HEK293 (cell line): ENCODE results near the gene SMIM29.

Experiments
- CTCF ChIA-PET: fragments of 350-600 bp; formaldehyde crosslinking; extraction: SDS; loops from one replicate; lab custom pipeline; 2021; ENCODE audit warnings: antibody characterized with exemption; lab: Yijun Ruan, JAX
- POLR2A ChIA-PET: fragments of 300-600 bp; formaldehyde crosslinking; extraction: SDS; loops from one replicate; lab custom pipeline; 2020; ENCODE audit warnings: antibody characterized with exemption, inconsistent platforms; lab: Yijun Ruan, JAX
- H3K27ac ChIP-seq: fragments of 200-500 bp; sonication (Bioruptor generic); 2 replicates; pipeline ENCODE4 v1.5.1; 2014; ENCODE audit warnings: low read depth, low read length, control low read depth, inconsistent platforms; ENCODE audit errors: extremely low read depth
- H3K36me3 ChIP-seq, 2 experiments: fragments of 200-500 bp in 1 of 2; sonication (Bioruptor generic) in 1 of 2; 1 replicate in 1 of 2; 2 replicates in 1 of 2; pipeline ENCODE4 v1.5.1; 2014 to 2017; ENCODE audit warnings: inconsistent platforms in 2 of 2, low read length in 2 of 2; ENCODE audit not compliant: control insufficient read depth in 2 of 2, insufficient read depth in 1 of 2
- H3K4me1 ChIP-seq: fragments of 200-500 bp; sonication (Bioruptor generic); 2 replicates; pipeline ENCODE4 v1.5.1; 2014; ENCODE audit warnings: mild to moderate bottlenecking, low read length, inconsistent platforms; ENCODE audit not compliant: control insufficient read depth, insufficient read depth
- H3K4me3 ChIP-seq: 2 replicates; pipeline ENCODE4 v1.5.1; 2011; ENCODE audit warnings: low read depth, mild to moderate bottlenecking, control low read depth, low read length, moderate library complexity
- H3K9me3 ChIP-seq: fragments of 200-500 bp; sonication (Bioruptor generic); 2 replicates; pipeline ENCODE4 v1.5.1; 2014; ENCODE audit warnings: low read depth, low read length, inconsistent platforms; ENCODE audit not compliant: control insufficient read depth, insufficient read depth
- BCL11A ChIP-seq: fragments of 450-650 bp; formaldehyde crosslinking; IDR thresholded peaks from 2 replicates; pipeline ENCODE4 v1.5.1; 2016; ENCODE audit warnings: low read depth, missing biosample characterization, missing genetic modification characterization
- KLF9 ChIP-seq: fragments of 450-650 bp; formaldehyde crosslinking; IDR thresholded peaks from 2 replicates; pipeline ENCODE4 v1.5.1; 2016; ENCODE audit warnings: missing biosample characterization, missing genetic modification characterization, low read depth
- PRDM10 ChIP-seq: fragments of 450-650 bp; formaldehyde crosslinking; IDR thresholded peaks from 2 replicates; pipeline ENCODE4 v1.5.1; 2016; ENCODE audit warnings: missing biosample characterization, missing genetic modification characterization
- PRDM6 ChIP-seq: fragments of 450-650 bp; formaldehyde crosslinking; IDR thresholded peaks from 2 replicates; pipeline ENCODE4 v1.5.1; 2017; ENCODE audit warnings: missing biosample characterization, missing genetic modification characterization
- SCRT2 ChIP-seq: fragments of 450-650 bp; formaldehyde crosslinking; IDR thresholded peaks from 2 replicates; pipeline ENCODE4 v1.5.1; 2016; ENCODE audit warnings: missing biosample characterization, missing genetic modification characterization
- TSHZ1 ChIP-seq: fragments of 450-650 bp; formaldehyde crosslinking; IDR thresholded peaks from 2 replicates; pipeline ENCODE4 v1.5.1; 2016; ENCODE audit warnings: missing biosample characterization, missing genetic modification characterization, borderline replicate concordance
- ZBTB17 ChIP-seq: fragments of 450-650 bp; formaldehyde crosslinking; IDR thresholded peaks from 2 replicates; pipeline ENCODE4 v1.5.1; 2016; ENCODE audit warnings: missing biosample characterization, missing genetic modification characterization
- ZFP69B ChIP-seq: fragments of 450-650 bp; formaldehyde crosslinking; IDR thresholded peaks from 2 replicates; pipeline ENCODE4 v1.5.1; 2016; ENCODE audit warnings: missing biosample characterization, missing genetic modification characterization
- ZNF223 ChIP-seq: fragments of 450-650 bp; formaldehyde crosslinking; IDR thresholded peaks from 2 replicates; pipeline ENCODE4 v1.5.1; 2016; ENCODE audit warnings: missing biosample characterization, missing genetic modification characterization
- ZNF23 ChIP-seq: fragments of 450-650 bp; formaldehyde crosslinking; IDR thresholded peaks from 2 replicates; pipeline ENCODE4 v1.5.1; 2016; ENCODE audit warnings: missing biosample characterization, missing genetic modification characterization, borderline replicate concordance
- ZNF248 ChIP-seq: fragments of 450-650 bp; formaldehyde crosslinking; IDR thresholded peaks from 2 replicates; pipeline ENCODE4 v1.5.1; 2017; ENCODE audit warnings: missing biosample characterization, missing genetic modification characterization
- ZNF280C ChIP-seq: fragments of 450-650 bp; formaldehyde crosslinking; IDR thresholded peaks from 2 replicates; pipeline ENCODE4 v1.5.1; 2016; ENCODE audit warnings: missing biosample characterization, missing genetic modification characterization
- ZNF394 ChIP-seq: fragments of 450-650 bp; formaldehyde crosslinking; IDR thresholded peaks from 2 replicates; pipeline ENCODE4 v1.5.1; 2016; ENCODE audit warnings: missing biosample characterization, missing genetic modification characterization, mild to moderate bottlenecking, moderate library complexity, borderline replicate concordance
- ZNF473 ChIP-seq: fragments of 450-650 bp; formaldehyde crosslinking; IDR thresholded peaks from 2 replicates; pipeline ENCODE4 v1.5.1; 2017; ENCODE audit warnings: missing biosample characterization, missing genetic modification characterization
- ZNF530 ChIP-seq: fragments of 450-650 bp; formaldehyde crosslinking; IDR thresholded peaks from 2 replicates; pipeline ENCODE4 v1.5.1; 2016; ENCODE audit warnings: low read depth, missing biosample characterization, missing genetic modification characterization
- ZNF701 ChIP-seq: fragments of 450-650 bp; formaldehyde crosslinking; IDR thresholded peaks from 2 replicates; pipeline ENCODE4 v1.5.1; 2016; ENCODE audit warnings: missing biosample characterization, missing genetic modification characterization
- ZNF843 ChIP-seq: fragments of 450-650 bp; formaldehyde crosslinking; IDR thresholded peaks from 2 replicates; pipeline ENCODE4 v1.5.1; 2016; ENCODE audit warnings: missing biosample characterization, missing genetic modification characterization
- ZSCAN5A ChIP-seq: fragments of 450-650 bp; formaldehyde crosslinking; IDR thresholded peaks from 2 replicates; pipeline ENCODE4 v1.5.1; 2016; ENCODE audit warnings: missing biosample characterization, missing genetic modification characterization

The SMIM29 gene

GRCh38 chr6:34295721-34296120 is 46.9 kb upstream of the SMIM29 start:
- CTCF ChIA-PET, result interaction anchor here (0.7 kb wide), 1 partner anchor 8 kb away, joined by 3 read pairs; no protein-coding TSS in a partner anchor
- no peak overlapping the region for H3K27ac ChIP-seq
- TF ChIP-seq ZNF394 (tag by site-specific recombination), result no peak
- TF ChIP-seq ZFP69B (tag by site-specific recombination), result no peak
- no peak for TF ChIP-seq ZNF223 (tag by site-specific recombination)
- no peak for TF ChIP-seq ZNF473 (tag by site-specific recombination)
- TF ChIP-seq ZNF248, result no peak
- TF ChIP-seq PRDM10 (tag by site-specific recombination), result no peak
- no peak for TF ChIP-seq PRDM6 (tag by site-specific recombination)
- no peak for TF ChIP-seq ZSCAN5A (tag by site-specific recombination)
- TF ChIP-seq ZNF843 (tag by site-specific recombination), result no peak
- no peak for TF ChIP-seq ZNF701 (tag by site-specific recombination)
- no peak for TF ChIP-seq ZNF530 (tag by site-specific recombination)
- no peak for TF ChIP-seq SCRT2 (tag by site-specific recombination)
- no peak for TF ChIP-seq ZBTB17 (tag by site-specific recombination)
- TF ChIP-seq, all 188 proteins: peak for 0

GRCh38 chr6:34292954-34293353 is 44.1 kb upstream of the SMIM29 start:
- Histone ChIP-seq H3K36me3 (peaks cover 9 to 15% of the 10 kb centered on the region in 2 experiments; a peak in 2 of 3 replicates), H3K27ac (no peak overlapping the region), H3K4me1 (no peaks in the 10 kb centered on the region), H3K4me3 (no peak overlapping the region), H3K9me3 (no peaks in the 10 kb centered on the region)
- POLR2A ChIA-PET, result no interaction called here
- CTCF ChIA-PET, result interaction anchor here (0.5 kb wide), 2 partner anchors 691 to 842 kb away, joined by 3 read pairs; no protein-coding TSS in a partner anchor
- TF ChIP-seq ZNF23 (no peak), PRDM10 (tag by site-specific recombination) (no peak), KLF9 (no peak), ZNF280C (tag by site-specific recombination) (no peak), TSHZ1 (no peak), BCL11A (no peak)

More at GRCh38 chr6:34295721-34296120, 46.9 kb upstream of the SMIM29 start:
- H3K9me3 ChIP-seq, result no peaks in the 10 kb centered on the region
- no peak overlapping the region for H3K4me3 ChIP-seq
- 0 out of 2 replicates have a peak, but pooled peaks cover 3% of the 10 kb centered on the region for H3K4me1 ChIP-seq
- H3K36me3 ChIP-seq, result peaks cover 9 to 15% of the 10 kb centered on the region in 2 experiments; a peak in 2 of 3 replicates
- POLR2A ChIA-PET, result no interaction called here
